A549 treated with ZK216348 at 1 μM for 4 hours (cell line): Measurements from ENCODE around the gene DENND1C. TPM values are rescaled to one million over a fixed set of nuclear protein-coding genes. Genes with fewer than 3 reads are reported as not detected.

Source experiments
- total RNA-seq: library from RNA; stranded (reverse); fragments of 200-300 nt; extraction: Qiagen RNA extraction; gene quantifications from 5 replicates; pipeline ENCODE4 v1.2.3, GENCODE V29; 2022; ENCODE audit warnings: low read depth

The DENND1C gene
- total RNA-seq = 0.13 to 0.27 TPM (median 0.24 TPM) in 4 of 5 replicates, not detected in the other

GRCh38 chr19:6481541-6482342, at the start of gene DENND1C:
Gene DENND1C (minus strand): TSS chr19:6481787. CDS start chr19:6481695, 92 bp downstream.

GRCh38 chr19:6530386-6531162, 49.0 kb upstream of the DENND1C start, which contains the start of gene TNFSF9:
Gene TNFSF9 (plus strand): TSS chr19:6531026. CDS start chr19:6531037, 11 bp downstream.

GRCh38 chr19:6501740-6502648, 20.4 kb upstream of the DENND1C start, which contains the start of gene TUBB4A:
Gene TUBB4A (minus strand): TSS chr19:6502309. CDS start chr19:6502212, 97 bp downstream.

GRCh38 chr19:6464070-6464873, 17.3 kb downstream of the DENND1C start, which contains the start of gene CRB3:
Gene CRB3 (plus strand): TSS chr19:6464271. CDS start chr19:6464702, 431 bp downstream.

GRCh38 chr19:6459262-6460098, 22.1 kb downstream of the DENND1C start, which contains the start of gene SLC25A23:
Gene SLC25A23 (minus strand): TSS chr19:6459792. CDS start chr19:6459628, 164 bp downstream.

GRCh38 chr19:6433663-6434062, 47.9 kb downstream of the DENND1C start, which contains the start of gene SLC25A41:
Gene SLC25A41 (minus strand): TSS chr19:6433763. CDS start chr19:6433693, 70 bp downstream.

GRCh38 chr19:6424195-6424938, 57.2 kb downstream of the DENND1C start, which contains the start of gene KHSRP:
Gene KHSRP (minus strand): TSS chr19:6424811. CDS start chr19:6424701, 110 bp downstream.

Other genes starting within 250 kb of the DENND1C start
- gene MLLT1, start 201.8 kb downstream of the DENND1C start, total RNA-seq = 16.2 to 25.2 TPM (median 21.8 TPM) in 5 replicates
- not detected in 5 replicates for gene ACER1, start 148.2 kb downstream of the DENND1C start, total RNA-seq
- 37.0 to 72.8 TPM (median 70.3 TPM) in 5 replicates for gene CLPP, start 120.3 kb downstream of the DENND1C start, total RNA-seq
- gene ALKBH7, start 109.0 kb downstream of the DENND1C start, total RNA-seq = 17.0 to 39.5 TPM (median 27.5 TPM) in 5 replicates
- 0.50 to 1.1 TPM (median 0.69 TPM) in 5 replicates for gene PSPN, start 105.9 kb downstream of the DENND1C start, total RNA-seq
- gene GTF2F1, start 88.6 kb downstream of the DENND1C start, total RNA-seq = 60.4 to 67.1 TPM (median 63.6 TPM) in 5 replicates
- gene KHSRP, start 57.0 kb downstream of the DENND1C start, total RNA-seq = 153 to 214 TPM (median 202 TPM) in 5 replicates
- gene SLC25A41, start 48.0 kb downstream of the DENND1C start, total RNA-seq = 0.11 to 0.23 TPM (median 0.15 TPM) in 4 of 5 replicates, not detected in the other
- 14.4 to 21.7 TPM (median 19.9 TPM) in 5 replicates for gene SLC25A23, start 22.0 kb downstream of the DENND1C start, total RNA-seq
- gene CRB3, start 17.5 kb downstream of the DENND1C start, total RNA-seq = 2.2 to 6.3 TPM (median 5.2 TPM) in 5 replicates
- gene TUBB4A, start 20.5 kb upstream of the DENND1C start, total RNA-seq = 4.4 to 8.1 TPM (median 7.2 TPM) in 5 replicates
- 3.2 to 6.5 TPM (median 6.1 TPM) in 5 replicates for gene TNFSF9, start 49.2 kb upstream of the DENND1C start, total RNA-seq
- 10.6 to 27.7 TPM (median 22.0 TPM) in 5 replicates for gene CD70, start 109.4 kb upstream of the DENND1C start, total RNA-seq
- gene TNFSF14, start 188.4 kb upstream of the DENND1C start, total RNA-seq = 0.05 to 0.25 TPM (median 0.12 TPM) in 4 of 5 replicates, not detected in the other
- gene C3, start 238.9 kb upstream of the DENND1C start, total RNA-seq = 38.5 to 59.5 TPM (median 46.6 TPM) in 5 replicates